ENCODE data around the gene NKD1. TPM values are rescaled to one million over a fixed set of nuclear protein-coding genes. Genes with fewer than 3 reads are reported as not detected.

Gene NKD1
- total and polyA plus RNA-seq, 9 donors = 2.5 to 72.1 (median 12.7) TPM

DNA sequence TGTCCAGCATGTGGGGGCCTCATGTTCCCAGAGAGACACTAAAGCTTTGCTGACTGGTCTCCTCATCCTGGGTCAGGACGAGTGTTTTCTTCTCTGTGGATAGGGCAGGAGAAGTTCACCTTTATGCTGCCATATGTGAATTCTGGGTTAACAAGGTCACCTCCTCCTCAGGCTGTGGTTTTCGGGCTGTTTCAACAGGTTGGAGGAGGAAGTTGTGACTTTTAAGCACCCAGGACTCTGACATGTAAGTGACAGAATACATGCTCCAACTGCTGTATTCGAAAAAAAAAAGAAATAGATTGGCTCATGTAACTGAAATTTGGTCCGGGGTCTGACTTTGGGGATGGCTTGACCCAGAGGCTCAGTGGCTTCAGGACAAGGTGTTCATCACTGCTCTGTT, 78.7 kb downstream of the NKD1 start:
- 36 to 52% (median 49%) methylated on average over 4 of the region's 4 CpGs for WGBS, 3 donors
- peaks cover 2% of the 10 kb centered on the region for H3K4me1 ChIP-seq (ENCODE audit: insufficient read depth)
- intact Hi-C loops (cut with DNase I) = no loop called here
- no peak for DNase-seq
- no peaks in the 10 kb centered on the region for H3K36me3 ChIP-seq
- TF ChIP-seq POLR2A (IDR thresholded peaks at IDR 0.05) (no peak), EP300 (IDR thresholded peaks at IDR 0.05) (no peak), CTCF (IDR thresholded peaks at IDR 0.05) (no peak)
- H3K27me3 ChIP-seq = no peaks in the 10 kb centered on the region
- no peak overlapping the region for H3K4me3 ChIP-seq
- H3K27ac ChIP-seq = peak overlapping the region in 1 of 2 donors; percentile 62
- no peaks in the 10 kb centered on the region for H3K9me3 ChIP-seq

GRCh38 chr16:50627419-50627818, 79.2 kb downstream of the NKD1 start:
- peak overlapping the region in 1 of 2 donors; percentile 62 for H3K27ac ChIP-seq
- H3K27me3 ChIP-seq = no peaks in the 10 kb centered on the region
- intact Hi-C loops (cut with DNase I) = no loop called here
- no peaks in the 10 kb centered on the region for H3K9me3 ChIP-seq
- TF ChIP-seq CTCF (IDR thresholded peaks at IDR 0.05) = peak in 2 of 3 donors; percentile 69 to 84
- no peak for TF ChIP-seq POLR2A (IDR thresholded peaks at IDR 0.05)
- no peaks in the 10 kb centered on the region for H3K36me3 ChIP-seq
- DNase-seq = peak; percentile 82 to 88 (median 85)
- H3K4me3 ChIP-seq = no peak overlapping the region
- peaks cover 2% of the 10 kb centered on the region for H3K4me1 ChIP-seq (ENCODE audit: insufficient read depth)
- WGBS, 3 donors = 4 to 10% (median 4%) methylated on average over 10 of the region's 10 CpGs

DNA sequence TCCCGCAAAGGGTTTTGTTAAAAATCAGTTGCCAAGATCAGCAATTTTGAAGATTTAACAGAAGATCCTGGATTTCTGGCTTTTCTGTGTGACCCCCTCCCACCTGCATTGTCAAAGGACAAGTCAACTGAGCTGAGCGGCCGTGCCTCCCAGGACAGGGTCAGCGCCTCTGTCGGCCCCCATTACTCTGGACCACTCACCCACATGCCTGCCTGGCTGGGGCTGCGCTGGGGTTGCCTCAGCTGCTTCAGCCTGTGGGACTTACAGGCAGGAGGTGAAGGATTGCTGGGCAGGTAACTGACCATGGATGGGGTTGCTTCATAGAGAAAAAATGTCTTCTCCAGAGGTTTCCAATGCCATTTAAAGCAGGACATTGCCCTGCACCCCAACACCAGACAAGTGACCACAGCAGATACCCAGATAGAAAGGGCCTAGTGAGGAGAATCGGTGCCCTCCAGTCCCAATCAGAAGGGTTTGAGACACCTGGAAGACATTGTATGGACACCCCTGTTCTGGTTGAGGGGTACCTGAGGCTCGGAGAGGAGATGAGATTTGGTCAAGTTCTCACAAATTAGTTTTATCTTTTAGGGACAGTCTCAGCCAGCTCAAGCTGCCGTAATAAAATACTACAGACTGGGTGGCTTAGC, 80.1 kb downstream of the NKD1 start:
- Histone ChIP-seq H3K27me3 (no peaks in the 10 kb centered on the region), H3K36me3 (no peaks in the 10 kb centered on the region), H3K4me1 (ENCODE audit: insufficient read depth) (peaks cover 2% of the 10 kb centered on the region), H3K27ac (no peak overlapping the region), H3K9me3 (no peaks in the 10 kb centered on the region), H3K4me3 (no peak overlapping the region)
- intact Hi-C loops (cut with DNase I) = no loop called here
- no peak for TF ChIP-seq EP300 (IDR thresholded peaks at IDR 0.05)
- TF ChIP-seq POLR2A (IDR thresholded peaks at IDR 0.05) = no peak
- no peak for TF ChIP-seq CTCF (IDR thresholded peaks at IDR 0.05)
- no peak for DNase-seq
- 91 to 95% (median 95%) methylated on average over 9 of the region's 9 CpGs for WGBS, 3 donors

DNA sequence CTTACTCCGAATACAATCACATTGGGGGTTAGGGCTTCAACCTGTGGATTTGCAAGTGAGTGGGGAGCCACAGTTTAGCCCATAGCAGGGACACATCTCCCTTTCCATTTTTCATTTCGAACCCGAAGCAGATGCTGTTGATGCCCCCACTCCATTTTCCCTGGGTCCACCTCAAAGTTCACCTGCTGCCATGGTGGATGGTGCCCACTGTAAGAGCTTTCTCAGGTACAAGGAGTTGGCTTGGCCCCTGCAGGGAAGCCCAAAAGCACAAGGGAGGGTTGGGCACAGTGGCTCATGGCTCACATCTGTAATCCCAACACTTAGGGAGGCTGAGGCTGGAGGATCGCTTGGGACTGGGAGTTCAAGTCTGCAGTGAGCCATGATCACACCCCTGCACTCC, 81.1 kb downstream of the NKD1 start:
- TF ChIP-seq CTCF (IDR thresholded peaks at IDR 0.05) (no peak), POLR2A (IDR thresholded peaks at IDR 0.05) (no peak), EP300 (IDR thresholded peaks at IDR 0.05) (no peak)
- intact Hi-C loops (cut with DNase I) = no loop called here
- Histone ChIP-seq H3K27ac (no peak overlapping the region), H3K4me3 (no peak overlapping the region), H3K4me1 (ENCODE audit: insufficient read depth) (peaks cover 2% of the 10 kb centered on the region), H3K36me3 (no peaks in the 10 kb centered on the region), H3K9me3 (no peaks in the 10 kb centered on the region), H3K27me3 (no peaks in the 10 kb centered on the region)
- DNase-seq = no peak
- WGBS, 3 donors = 88 to 93% (median 90%) methylated on average over 4 of the region's 4 CpGs
